GM23338 (cell line): ENCODE data around the gene ACTRT1. TPM values are rescaled to one million over a fixed set of nuclear protein-coding genes. Genes with fewer than 3 reads are reported as not detected.

Source experiments
- ATAC-seq: fragments of 200-7000 bp; cut with Tn5 transposase; 3 replicates; pipeline ENCODE4 v1.9.1; 2020
- DNase-seq: peaks from one replicate; pipeline ENCODE4 v3.0.0-alpha.2; 2015; ENCODE audit warnings: low spot score
- H2AFZ ChIP-seq: fragments of 200-600 bp; sonication (generic); 2 replicates; pipeline ENCODE4 v1.8.0; 2016; ENCODE audit warnings: antibody characterized with exemption, mild to moderate bottlenecking, moderate library complexity
- H3F3A ChIP-seq: fragments of 200-600 bp; sonication (generic); replicated peaks from 2 replicates; pipeline ENCODE4 v1.8.0; 2017; ENCODE audit warnings: antibody characterized with exemption, mixed run types, low read depth
- H3K27ac ChIP-seq: fragments of 200-600 bp; sonication (generic); 2 replicates; pipeline ENCODE4 v1.6.1; 2016; ENCODE audit warnings: low read depth
- H3K27me3 ChIP-seq: fragments of 200-600 bp; sonication (generic); 2 replicates; pipeline ENCODE4 v1.8.0; 2016; ENCODE audit warnings: mild to moderate bottlenecking, mixed run types, moderate library complexity; ENCODE audit not compliant: insufficient read depth
- H3K36me3 ChIP-seq: fragments of 200-600 bp; sonication (generic); 2 replicates; pipeline ENCODE4 v1.8.0; 2016; ENCODE audit warnings: mild to moderate bottlenecking; ENCODE audit not compliant: insufficient read depth
- H3K4me1 ChIP-seq: fragments of 200-600 bp; sonication (generic); 2 replicates; pipeline ENCODE4 v1.8.0; 2016; ENCODE audit warnings: mild to moderate bottlenecking, moderate library complexity; ENCODE audit not compliant: insufficient read depth
- H3K4me2 ChIP-seq: fragments of 200-600 bp; sonication (generic); 2 replicates; pipeline ENCODE4 v1.7.1; 2017; ENCODE audit warnings: mixed run types
- H3K4me3 ChIP-seq: fragments of 200-600 bp; sonication (generic); 2 replicates; pipeline ENCODE4 v1.6.1; 2016; ENCODE audit warnings: mixed run types
- H3K79me2 ChIP-seq: fragments of 200-600 bp; sonication (generic); replicated peaks from 2 replicates; pipeline ENCODE4 v1.8.0; 2017; ENCODE audit warnings: mild to moderate bottlenecking; ENCODE audit not compliant: insufficient read depth
- H3K9me2 ChIP-seq: fragments of 200-600 bp; sonication (generic); 2 replicates; pipeline ENCODE4 v1.8.0; 2017; ENCODE audit not compliant: insufficient read depth
- H4K20me1 ChIP-seq: fragments of 200-600 bp; sonication (generic); replicated peaks from 2 replicates; pipeline ENCODE4 v1.8.0; 2017; ENCODE audit warnings: mild to moderate bottlenecking; ENCODE audit not compliant: insufficient read depth
- H3K27ac Mint-ChIP-seq: 2 replicates; pipeline ENCODE4 v1.8.0; 2020; ENCODE audit warnings: inconsistent platforms, mild to moderate bottlenecking, moderate library complexity, mixed read lengths
- H3K27me3 Mint-ChIP-seq: 3 replicates; pipeline ENCODE4 v1.8.0; 2022; ENCODE audit warnings: low read depth, mild to moderate bottlenecking, moderate library complexity, mixed read lengths, inconsistent platforms; ENCODE audit not compliant: insufficient read depth, poor library complexity
- H3K36me3 Mint-ChIP-seq: 3 replicates; pipeline ENCODE4 v1.8.0; 2021; ENCODE audit warnings: low read depth, mild to moderate bottlenecking, inconsistent platforms, moderate library complexity, mixed read lengths
- H3K4me1 Mint-ChIP-seq: 3 replicates; pipeline ENCODE4 v1.8.0; 2020; ENCODE audit warnings: mild to moderate bottlenecking, inconsistent platforms, mixed read lengths
- H3K4me3 Mint-ChIP-seq: 3 replicates; pipeline ENCODE4 v1.8.0; 2021; ENCODE audit warnings: moderate library complexity, mild to moderate bottlenecking, inconsistent platforms, mixed read lengths
- H3K9me3 Mint-ChIP-seq: 3 replicates; pipeline ENCODE4 v1.8.0; 2020; ENCODE audit warnings: moderate library complexity, mild to moderate bottlenecking, inconsistent platforms, mixed read lengths
- CREB1 ChIP-seq: fragments of 250-450 bp; sonication (Bioruptor Pico); IDR thresholded peaks from 2 replicates; pipeline ENCODE4 v1.5.0; 2020; ENCODE audit warnings: low read depth, mild to moderate bottlenecking, moderate library complexity
- EZH2 ChIP-seq: fragments of 200-600 bp; sonication (generic); IDR thresholded peaks from one replicate; pipeline ENCODE4 v1.8.0; 2017; ENCODE audit warnings: antibody characterized with exemption, mild to moderate bottlenecking, low read depth; ENCODE audit not compliant: unreplicated experiment
- EZH2phosphoT487 ChIP-seq: fragments of 200-600 bp; sonication (generic); IDR thresholded peaks from one replicate; pipeline ENCODE4 v1.8.1; 2018; ENCODE audit warnings: antibody characterized with exemption; ENCODE audit not compliant: unreplicated experiment
- NANOG ChIP-seq: IDR thresholded peaks from 2 replicates; pipeline ENCODE4 v1.6.1; 2016; ENCODE audit warnings: antibody characterized with exemption, borderline replicate concordance
- POLR2AphosphoS5 ChIP-seq: IDR thresholded peaks from 2 replicates; pipeline ENCODE4 v1.6.1; 2016; ENCODE audit warnings: antibody characterized with exemption, low read depth
- REST ChIP-seq: IDR thresholded peaks from one replicate; pipeline ENCODE4 v1.6.1; 2018; ENCODE audit warnings: antibody characterized with exemption; ENCODE audit not compliant: unreplicated experiment
- STAT1 ChIP-seq: IDR thresholded peaks from one replicate; pipeline ENCODE4 v1.6.1; 2016; ENCODE audit warnings: antibody characterized with exemption; ENCODE audit not compliant: unreplicated experiment
- ZNF114 ChIP-seq: fragments of 250-450 bp; sonication (Bioruptor Pico); IDR thresholded peaks from 2 replicates; pipeline ENCODE4 v1.5.0; 2020; ENCODE audit warnings: mild to moderate bottlenecking, moderate library complexity
- ZNF331 ChIP-seq: fragments of 250-450 bp; sonication (Bioruptor Pico); IDR thresholded peaks from 2 replicates; pipeline ENCODE4 v1.5.0; 2020; ENCODE audit warnings: low read depth, mild to moderate bottlenecking, moderate library complexity
- polyA plus RNA-seq: library from polyadenylated mRNA; unstranded; fragments of >200 nt; fragmentation: Nextera tagmentation; extraction: Ambion mirVana; gene quantifications from 2 replicates; pipeline ENCODE4 v1.2.1, GENCODE V29; 2016
- total RNA-seq: library from RNA; depleted of rRNA; stranded (reverse); fragments of >200 nt; shearing (Covaris generic); gene quantifications from 2 replicates; pipeline ENCODE4 v1.2.3, GENCODE V29; 2014

The ACTRT1 gene
- total and polyA plus RNA-seq, 2 experiments from 2014 or later = not detected

GRCh38 chrX:128012015-128012414 lies 40.2 kb downstream of the ACTRT1 start (continued):
- no peak for TF ChIP-seq EZH2
- no peak for TF ChIP-seq REST
- TF ChIP-seq CREB1 (CRISPR knock-in tag) = no peak
- no peak for TF ChIP-seq ZNF114 (CRISPR knock-in tag)
- TF ChIP-seq STAT1 = no peak
- TF ChIP-seq EZH2phosphoT487 = no peak
- no peak for TF ChIP-seq POLR2AphosphoS5

DNA sequence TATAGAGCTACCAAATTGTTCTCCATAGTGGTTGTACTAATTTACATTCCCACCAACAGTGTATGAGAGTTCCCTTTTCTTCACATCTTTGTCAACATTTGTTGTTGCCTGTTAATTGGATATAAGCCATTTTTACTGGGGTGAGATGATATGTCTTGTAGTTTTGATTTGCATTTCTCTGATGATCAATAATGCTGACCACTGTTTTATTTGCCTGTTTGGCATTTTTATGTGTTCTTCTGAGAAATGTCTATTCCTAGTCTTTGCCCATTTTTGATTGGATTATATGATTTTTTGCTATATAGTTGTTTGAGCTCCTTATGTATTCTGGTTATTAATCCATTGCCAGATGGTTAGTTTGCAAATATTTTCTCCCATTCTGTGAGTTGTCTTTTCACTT lies 44.3 kb downstream of the ACTRT1 start:
- Histone ChIP-seq H4K20me1 (no peaks in the 10 kb centered on the region), H3K9me2 (no peaks in the 10 kb centered on the region), H3K4me2 (no peak overlapping the region), H3F3A (no peaks in the 10 kb centered on the region), H3K36me3 (no peaks in the 10 kb centered on the region), H3K27me3 (no peaks in the 10 kb centered on the region), H3K4me3 (no peak overlapping the region), H3K4me1 (no peaks in the 10 kb centered on the region), H3K79me2 (no peaks in the 10 kb centered on the region), H3K27ac (no peak overlapping the region), H2AFZ (no peak overlapping the region)
- no peaks in the 10 kb centered on the region for H3K36me3 Mint-ChIP-seq
- H3K9me3 Mint-ChIP-seq = no peaks in the 10 kb centered on the region; the same call in 2 of the 3 replicates
- no peak overlapping the region for H3K4me3 Mint-ChIP-seq
- no peak overlapping the region for H3K27ac Mint-ChIP-seq
- no peak for DNase-seq
- no peak for ATAC-seq
- TF ChIP-seq NANOG (no peak), EZH2phosphoT487 (no peak), STAT1 (no peak), ZNF331 (no peak), EZH2 (no peak), POLR2AphosphoS5 (no peak)
- no peaks in the 10 kb centered on the region for H3K4me1 Mint-ChIP-seq
- H3K27me3 Mint-ChIP-seq = no peaks in the 10 kb centered on the region
